GM21717 (cell line): ENCODE measurements around the gene GNG4.
"Not testable (repeated sequence)": the region's sequence is repeated elsewhere in the genome, so short reads cannot be mapped to it uniquely, and the experiment has no call there.

Source experiments
- ATAC-seq: cut with Tn5 transposase; IDR thresholded peaks from one replicate; pipeline ENCODE4 v1.9.1; 2021; ENCODE audit warnings: mild to moderate bottlenecking, moderate library complexity; ENCODE audit not compliant: unreplicated experiment

Gene GNG4

DNA sequence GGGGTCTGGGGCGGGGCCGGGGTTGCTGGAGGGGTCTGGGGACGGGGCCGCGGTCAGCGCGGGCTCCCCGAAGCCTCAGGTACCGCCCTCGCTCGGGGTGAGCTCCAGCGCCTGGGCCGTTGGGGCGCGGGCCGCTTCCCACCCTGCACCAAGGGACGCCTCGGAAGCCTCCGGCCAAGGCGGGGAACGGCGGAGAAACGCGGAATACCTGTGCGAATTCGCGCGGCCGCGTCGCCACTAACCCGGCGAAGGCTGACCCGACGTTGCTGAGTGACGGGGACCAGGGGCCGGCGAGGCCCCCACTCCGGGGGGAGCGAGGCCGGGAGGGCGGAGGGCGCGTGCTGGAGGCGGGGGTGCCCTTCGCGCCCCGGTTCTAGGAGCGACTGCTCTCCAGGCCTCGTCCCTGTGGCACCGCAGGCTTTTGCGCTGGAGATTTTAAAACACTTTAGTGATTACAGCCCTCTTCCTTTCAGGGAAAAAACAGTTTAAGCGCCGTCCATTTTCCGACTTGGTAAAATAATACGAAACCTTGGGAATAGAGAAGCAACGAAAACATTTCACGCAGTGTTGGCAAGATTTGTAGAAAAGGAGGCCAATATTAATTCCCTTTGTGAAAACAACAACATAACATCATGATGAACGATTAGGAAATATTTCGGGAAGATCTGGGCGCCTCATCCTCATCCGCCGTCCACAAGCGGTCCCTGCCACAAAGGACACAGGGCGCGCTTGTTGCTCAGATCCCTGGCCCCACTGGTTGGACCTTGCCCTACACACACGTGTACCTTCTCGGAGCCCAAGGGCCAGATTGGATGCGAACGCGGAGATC lies 971 bp upstream of the GNG4 start:
- ATAC-seq = no peak

DNA sequence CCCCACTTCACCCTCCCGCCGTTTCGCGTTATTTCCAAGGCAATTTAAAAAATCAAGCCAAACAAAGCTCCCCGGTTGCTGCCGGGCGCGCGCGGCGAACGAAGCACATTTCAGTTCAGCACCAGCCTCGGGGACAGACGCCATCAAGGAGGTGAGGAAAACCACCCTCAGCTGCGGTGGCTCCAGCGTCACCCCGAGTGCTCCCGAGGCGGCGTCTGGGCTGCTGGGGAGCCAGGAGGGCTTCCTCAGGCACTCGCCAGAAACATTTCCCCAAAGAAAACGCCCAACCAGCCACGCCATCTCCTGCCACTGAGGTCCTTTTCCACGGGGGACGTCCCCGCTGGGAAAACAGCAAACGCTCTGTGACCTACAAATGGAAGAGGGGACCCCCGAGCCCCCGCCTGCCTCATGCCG lies 623 bp downstream of the GNG4 start:
- peak; percentile 56 for ATAC-seq

DNA sequence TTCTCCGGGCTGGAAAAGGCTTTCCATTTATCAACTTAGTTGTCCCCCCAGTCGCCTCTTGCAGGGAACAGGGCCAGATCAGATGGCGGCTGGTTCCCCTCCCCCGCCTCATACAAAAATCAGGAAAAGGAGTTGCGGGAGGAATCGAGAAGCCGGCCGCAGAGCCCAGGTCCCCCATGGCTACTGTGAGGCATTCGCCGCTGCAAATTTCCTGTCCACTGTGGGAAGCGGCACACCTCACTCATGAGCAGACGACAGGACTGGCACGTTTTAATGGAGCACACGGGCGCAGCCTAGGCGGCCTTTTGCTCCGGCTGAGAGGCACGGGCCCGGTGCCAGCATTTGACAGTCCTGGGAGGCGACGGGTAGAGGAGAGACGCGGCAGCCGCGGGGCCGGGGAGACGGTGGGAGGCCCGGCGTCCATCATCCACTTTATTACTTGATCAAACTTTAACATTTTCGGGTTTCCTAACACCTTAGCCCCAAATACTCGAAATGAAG lies 1.1 kb downstream of the GNG4 start:
- ATAC-seq = no peak

DNA sequence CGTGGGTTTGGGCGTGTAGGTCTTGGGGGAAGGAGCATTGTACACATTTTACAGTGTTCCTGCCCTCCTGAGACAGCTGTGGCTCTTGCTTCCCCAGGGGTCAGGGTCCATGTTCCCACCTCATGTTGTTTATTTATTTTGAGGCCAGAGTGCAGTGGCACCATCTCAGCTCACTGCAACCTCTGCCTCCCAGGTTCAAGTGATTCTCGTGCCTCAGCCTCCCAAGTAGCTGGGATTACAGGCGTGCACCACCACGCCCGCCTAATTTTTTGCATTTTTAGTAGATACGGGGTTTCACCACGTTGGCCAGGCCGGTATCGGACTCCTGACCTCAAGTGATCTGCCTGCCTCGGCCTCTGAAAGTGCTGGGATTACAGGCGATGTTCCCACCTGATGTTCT lies 2.0 kb downstream of the GNG4 start:
- ATAC-seq = not testable (repeated sequence)

DNA sequence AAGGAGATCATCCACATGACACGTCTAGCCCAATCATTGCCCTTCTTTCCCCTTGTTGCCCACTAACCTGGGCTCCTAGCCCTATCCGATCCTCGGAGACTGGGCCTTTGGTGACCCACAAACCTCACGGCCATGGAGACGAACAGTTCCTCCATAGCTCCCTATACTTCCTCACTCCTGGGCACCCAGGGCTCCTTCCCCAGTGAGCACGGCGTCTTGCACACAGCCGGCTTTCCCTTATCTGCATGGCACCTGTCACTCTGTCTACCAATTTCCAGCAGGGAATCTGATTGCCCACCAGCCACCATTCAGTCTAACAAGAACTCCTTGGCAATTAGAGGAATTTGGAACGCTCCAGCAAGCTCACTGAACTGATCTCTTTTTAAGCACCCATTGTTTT lies 3.1 kb downstream of the GNG4 start:
- ATAC-seq = no peak

DNA sequence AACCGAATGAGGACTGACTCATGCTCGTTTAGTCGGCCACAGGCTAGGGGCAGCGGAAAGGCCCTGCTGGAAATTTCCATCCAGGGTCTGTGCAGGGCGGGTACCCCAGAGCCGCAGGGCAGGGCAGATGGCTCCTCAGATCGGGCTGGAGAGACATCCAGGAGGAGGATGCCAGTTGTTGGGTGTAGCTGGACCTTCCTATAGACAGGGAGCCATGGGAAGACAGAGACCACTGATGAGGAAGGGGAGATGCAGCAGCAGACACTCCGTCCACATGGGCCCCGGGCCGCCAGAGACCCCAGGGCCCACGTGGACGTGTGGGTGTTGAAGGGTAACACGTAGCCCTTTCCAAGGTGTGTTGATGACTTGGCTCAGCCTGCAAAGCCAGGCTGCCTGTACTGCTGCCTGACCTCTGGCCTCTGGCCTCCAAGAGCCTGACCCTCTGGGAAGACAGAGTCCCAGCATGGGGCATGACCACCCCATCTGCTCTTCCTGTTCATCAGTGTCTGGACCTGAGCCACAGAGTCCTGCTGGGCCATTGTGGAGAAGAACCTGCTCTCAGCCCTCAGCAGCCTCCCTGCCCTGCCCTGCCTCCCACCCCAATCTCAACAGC lies 4.8 kb downstream of the GNG4 start:
- ATAC-seq = no peak

DNA sequence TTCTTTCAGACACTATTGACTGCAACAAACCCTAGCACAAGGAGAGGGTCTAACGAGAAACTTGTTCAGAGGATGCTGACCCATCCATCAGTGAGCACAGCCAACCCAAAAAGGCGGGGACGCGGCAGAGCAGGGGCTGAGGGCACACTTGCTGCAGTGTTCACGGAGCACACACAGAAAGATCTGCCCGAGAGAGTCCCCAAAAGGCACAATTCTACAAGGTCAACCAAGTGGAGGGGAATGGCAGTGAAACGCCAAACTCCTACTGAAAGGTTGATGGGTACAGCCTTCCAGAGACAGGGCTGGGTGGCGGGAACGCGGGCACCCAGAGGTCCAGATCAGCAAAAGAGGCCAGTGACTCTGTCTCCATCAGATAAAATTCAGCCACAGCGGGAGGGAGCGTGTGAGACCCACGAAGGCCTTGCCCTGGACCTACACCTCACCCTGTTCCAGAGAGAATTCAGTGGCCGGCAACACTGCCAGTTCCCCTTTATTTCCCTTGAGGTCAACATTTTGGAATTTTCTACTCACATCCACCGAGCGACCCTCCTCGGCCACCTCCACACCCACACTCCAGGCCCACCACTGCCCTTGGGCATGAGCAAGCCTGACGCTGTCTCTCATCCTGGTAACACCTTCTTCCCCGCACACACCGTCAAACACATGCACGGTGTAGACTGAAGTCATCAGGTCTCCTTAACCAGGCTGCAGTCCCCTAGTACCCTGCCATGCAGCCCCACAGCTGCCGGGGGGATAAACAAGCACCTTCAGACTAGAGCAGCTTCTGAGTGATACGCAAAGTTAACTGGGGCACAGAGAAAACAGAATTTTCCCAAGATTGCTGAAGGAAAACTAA lies 5.5 kb downstream of the GNG4 start:
- no peak for ATAC-seq

DNA sequence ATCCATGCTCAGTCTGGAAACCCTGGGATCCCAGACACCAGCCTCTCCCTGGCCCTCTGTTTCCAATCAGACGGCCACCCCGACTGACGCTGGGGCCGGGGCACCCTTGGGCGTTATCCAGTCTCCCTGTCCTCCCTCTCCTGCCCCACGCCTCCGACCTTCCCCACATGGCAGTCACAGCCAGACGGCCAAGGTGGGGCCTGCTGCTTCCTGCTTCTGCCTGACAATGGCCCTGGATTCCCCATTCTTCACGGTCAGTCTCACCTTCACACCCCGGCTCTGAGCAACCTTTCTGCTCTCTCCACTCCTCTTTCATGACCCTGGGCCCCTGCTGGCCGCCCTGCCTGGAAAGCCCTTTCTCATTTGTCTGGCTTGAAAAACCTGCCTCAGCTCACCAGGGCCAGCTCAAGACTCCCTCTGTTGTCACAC lies 6.6 kb downstream of the GNG4 start:
- no peak for ATAC-seq

DNA sequence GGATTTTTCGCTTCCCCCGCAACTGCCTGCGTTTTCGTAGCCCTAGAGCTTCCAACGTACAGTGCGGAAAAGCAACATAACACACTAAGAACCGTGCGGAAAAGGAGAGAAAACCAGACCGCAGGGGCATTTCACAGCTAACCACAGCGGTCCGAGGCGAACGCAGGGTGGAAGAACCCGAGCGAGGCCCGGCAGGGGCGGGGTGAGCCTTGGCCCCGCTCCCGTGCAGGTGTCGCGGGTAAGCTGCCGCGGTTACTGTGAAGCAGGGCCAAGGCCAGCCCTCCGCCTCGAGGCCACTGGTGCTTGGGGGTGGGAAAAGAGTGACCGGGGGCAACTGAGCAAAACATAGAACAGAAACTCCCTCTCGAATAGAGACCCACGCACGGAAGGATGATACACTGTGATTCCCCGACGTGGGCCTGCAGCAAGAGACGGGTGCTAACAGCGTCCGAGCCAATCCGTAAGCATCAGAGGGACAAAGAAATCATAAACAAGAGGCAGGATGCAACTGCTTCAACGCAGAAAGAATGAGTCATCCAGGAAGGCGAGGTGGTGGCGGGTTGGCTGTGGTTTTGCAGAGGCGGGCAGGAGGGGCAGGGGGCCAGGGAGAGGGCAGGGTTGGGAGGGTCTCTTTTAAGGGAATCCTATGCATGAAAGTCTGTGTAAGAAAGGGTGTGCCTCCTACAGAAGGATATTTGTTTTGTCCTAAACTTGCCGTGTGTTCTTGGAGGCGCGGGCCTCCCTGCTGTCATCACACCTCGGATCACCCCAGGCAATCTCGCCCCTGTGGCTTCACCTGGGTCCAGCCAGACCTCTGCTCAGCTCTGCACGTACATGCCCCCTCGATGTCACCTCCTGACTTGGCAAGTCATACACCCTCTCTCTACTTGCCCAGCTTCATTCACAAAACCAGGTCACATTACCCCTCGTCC lies 7.3 kb downstream of the GNG4 start:
- peak; percentile 70 for ATAC-seq

DNA sequence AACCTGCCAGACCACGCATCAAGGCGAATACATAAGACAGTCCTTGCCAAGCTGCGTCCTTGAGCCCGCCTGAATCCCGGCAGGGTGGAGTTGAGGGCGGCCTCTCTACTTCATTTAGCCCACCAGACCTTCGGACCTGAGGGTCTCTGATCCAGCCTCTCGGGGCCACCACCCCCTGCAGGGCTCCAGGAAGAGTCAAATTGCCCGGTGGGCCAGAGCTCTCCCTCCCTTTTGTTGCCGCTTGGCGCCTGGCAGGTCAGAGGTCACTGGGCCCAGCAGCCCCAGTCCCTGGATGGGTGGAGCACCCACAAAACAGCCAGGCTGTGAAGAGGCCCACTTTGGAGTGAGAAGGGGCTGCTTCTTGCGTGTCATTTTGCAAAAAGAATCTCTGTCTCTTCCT lies 9.0 kb downstream of the GNG4 start:
- no peak for ATAC-seq

DNA sequence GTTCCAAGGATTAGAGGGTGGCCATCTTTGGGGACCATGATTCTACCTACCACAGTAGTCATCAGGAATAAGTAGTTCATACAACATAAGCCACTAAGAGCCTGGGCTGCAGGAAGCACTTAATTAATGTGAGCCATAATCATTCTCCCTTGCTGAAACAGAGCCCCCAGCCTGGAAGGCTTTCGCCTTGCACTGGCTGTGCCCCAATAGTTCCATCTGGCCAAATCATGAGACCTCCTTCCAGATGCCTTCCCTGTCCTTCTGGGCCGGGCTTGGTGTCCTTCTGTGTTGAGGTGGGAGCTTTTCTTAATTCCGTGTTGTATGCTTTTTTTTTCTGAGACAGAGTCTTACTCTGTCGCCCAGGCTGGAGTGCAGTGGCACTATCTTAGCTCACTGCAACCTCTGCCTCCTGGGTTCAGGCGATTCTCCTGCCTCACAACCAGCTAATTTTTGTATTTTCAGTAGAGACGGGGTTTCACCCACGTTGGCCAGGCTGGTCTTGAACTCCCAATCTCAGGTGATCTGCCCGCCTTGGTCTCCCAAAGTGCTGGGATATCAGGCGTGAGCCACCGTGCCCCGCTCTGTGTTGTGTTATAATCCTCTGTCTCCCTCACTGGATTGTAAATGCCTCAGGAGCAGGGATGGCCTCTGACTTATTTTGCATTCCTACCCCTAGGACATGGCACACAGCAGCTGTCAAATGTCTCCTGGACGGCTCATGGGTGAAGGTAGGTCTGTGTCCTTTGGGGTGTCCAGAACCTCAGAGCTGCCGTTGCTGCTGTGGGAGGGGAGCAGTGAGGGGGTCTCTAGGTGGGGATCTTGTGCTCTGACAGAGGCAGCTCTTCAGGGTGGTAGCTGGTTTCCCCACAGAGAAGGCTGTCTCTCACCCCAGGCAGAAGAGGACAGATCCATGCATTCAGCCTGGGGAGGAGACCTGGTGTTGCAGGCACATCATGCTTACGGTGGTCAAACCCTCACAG lies 10.1 kb downstream of the GNG4 start:
- ATAC-seq = no peak

DNA sequence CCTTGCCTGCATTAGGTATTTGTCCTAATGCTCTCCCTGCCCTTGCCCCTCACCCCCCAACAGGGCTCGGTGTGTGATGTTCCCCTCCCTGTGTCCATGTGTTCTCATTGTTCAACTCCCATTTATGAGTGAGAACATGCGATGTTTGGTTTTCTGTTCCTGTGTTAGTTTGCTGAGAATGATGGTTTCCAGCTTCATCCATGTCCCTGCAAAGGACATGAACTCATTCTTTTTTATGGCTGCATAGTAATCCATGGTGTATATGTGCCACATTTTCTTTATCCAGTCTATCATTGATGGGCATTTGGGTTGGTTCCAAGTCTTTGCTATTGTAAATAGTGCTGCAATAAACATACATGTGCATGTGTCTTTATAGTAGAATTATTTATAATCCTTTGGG lies 11.0 kb downstream of the GNG4 start:
- not testable (repeated sequence) for ATAC-seq

DNA sequence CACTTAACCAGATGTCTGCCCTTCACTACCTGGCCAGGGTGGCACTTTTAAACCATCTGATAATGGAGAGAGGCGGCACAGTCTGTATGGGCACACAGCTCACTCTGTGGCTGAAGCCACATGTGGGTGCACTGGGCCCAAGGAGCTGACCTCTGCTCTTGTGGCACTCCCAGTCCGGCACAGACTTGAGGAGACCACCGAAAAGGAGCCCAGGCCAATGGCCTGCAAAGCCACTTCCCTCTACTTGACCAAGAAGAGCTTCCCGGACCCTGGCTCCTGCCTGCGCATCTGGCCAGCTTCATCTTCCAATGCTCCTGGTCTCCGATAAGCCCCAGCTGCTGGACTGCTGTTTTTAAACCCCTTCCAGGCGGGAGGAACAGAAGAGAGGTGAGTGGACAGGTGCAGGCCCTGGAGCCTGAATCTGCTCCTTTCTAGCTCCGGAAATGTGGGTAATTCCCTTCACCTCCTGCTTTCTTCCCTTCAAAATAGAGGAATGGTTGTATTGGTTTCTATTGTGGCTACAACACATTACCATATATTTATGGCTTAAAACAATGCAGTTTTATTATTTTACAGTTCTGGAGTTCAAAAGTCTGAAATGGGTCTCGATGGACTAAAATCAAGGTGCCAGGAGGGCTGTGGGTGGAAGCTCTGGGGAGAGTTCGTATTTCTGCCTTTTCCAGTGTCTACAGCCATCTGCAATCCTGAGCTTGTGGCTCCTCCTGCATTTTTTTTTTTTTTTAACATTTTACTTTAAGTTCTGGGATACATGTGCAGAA lies 11.6 kb downstream of the GNG4 start:
- ATAC-seq = no peak

DNA sequence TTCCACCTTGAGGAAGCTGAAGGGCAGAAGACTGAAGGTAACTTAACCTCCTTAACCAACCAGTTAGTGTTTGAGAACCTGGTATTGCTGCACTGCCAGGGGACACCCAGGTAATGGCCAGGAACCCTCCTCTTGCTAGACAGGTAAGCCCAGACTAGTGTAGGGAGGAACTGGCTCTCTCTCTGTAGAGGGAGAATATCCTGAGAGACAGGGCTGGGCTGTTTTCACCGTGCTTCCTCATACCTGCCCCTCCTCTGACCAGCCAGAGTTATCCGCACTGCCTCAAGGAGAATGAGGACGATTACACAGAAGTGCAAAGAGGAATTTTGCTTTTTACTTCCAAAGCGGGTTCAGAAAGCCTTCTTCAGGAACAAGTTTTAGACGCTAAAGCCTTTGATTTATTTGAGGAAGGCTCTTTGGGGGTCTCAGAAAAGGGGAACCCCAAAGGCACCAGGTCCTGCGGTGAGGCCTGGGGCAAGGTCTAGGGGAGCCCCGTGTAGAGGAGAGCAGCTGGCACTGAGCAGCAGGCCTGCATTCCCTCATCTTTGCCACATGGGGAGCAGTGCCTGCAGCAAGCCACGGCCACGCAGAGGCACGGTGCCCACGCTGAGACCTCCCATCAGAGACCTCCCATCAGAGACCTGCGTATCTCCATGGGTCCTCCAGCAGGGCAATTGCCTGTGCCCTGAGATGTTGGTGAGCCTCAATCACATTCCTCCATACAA lies 13.5 kb downstream of the GNG4 start:
- ATAC-seq = no peak

DNA sequence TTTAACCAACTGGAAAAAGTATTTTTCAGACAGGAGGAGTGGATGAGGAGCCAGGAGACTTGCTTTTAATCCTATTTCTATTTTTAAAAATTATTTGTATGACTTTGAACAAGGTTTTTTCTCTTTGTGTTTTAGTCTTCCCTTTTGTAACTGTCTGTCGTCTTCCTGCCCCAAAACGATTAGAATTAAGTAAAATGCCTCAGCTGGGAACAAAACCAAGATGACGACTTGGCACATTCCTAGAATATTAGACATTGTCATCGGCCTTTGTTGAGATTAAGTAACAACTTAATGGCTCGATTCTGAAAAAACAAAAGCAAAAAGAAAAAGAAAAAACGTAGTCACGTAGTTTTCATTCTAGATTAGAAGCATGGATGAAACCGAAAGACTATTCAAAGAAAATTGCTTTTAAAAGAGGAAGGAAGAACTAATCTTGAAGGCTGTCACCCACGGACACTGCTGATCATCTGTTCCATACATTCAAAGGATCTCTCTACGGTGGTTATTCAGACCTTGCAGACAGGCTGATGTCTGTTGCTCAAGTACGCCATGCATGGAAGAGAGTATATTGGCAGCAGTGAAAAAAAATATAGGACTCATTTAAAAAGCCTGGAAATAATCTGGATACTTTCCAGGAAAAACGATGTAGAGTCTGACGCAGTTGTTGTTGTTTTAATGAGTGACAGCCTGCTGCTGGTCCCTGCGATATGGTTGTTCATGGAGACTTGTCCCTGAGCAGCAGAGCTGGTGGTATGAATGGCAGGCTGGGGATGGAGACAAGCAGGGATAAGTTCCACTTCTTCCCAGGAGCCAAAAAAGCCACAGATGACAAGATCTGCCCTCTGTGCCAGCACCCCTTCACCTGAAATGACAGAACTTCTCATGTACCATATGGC lies 16.8 kb downstream of the GNG4 start:
- peak; percentile 92 for ATAC-seq

DNA sequence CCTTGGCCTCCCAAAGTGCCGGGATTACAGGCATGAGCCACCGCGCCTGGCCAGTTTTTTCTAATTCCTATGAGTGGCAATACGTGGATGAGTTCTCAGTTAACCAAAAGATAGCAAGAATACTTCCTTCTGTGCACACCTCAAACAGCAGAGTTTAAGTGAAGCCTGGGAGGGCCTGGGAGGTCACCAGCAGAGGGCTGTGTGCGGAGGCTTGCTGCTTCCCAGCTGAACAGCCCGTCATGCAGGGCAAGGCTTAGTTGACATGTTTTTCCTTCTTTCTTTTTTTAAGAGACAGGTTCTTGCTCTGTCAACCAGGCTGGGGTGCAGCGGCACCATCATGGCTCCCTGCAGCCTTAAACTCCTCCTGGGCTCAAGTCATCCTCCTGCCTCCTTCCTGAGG lies 17.8 kb downstream of the GNG4 start:
- no peak for ATAC-seq
